NCI-H748 treated with DMSO at 0.1 percent for 48 hours (cell line): Measurements from ENCODE around the gene ADAMTS12.

Experiments used
- DNase-seq: peaks from one replicate; lab custom pipeline; 2025; lab: John Stamatoyannopoulos, UW

ADAMTS12 gene

GRCh38 chr5:33475706-33476105 is 416.1 kb downstream of the ADAMTS12 start:
- no peak for DNase-seq

GRCh38 chr5:33474931-33475499 is 416.8 kb downstream of the ADAMTS12 start:
- no peak for DNase-seq

GRCh38 chr5:33474004-33474403 is 417.8 kb downstream of the ADAMTS12 start:
- no peak for DNase-seq
